ENCODE data around the gene TRIM56.
"Not testable (repeated sequence)": the region's sequence is repeated elsewhere in the genome, so short reads cannot be mapped to it uniquely, and the experiment has no call there.

TRIM56 gene

DNA sequence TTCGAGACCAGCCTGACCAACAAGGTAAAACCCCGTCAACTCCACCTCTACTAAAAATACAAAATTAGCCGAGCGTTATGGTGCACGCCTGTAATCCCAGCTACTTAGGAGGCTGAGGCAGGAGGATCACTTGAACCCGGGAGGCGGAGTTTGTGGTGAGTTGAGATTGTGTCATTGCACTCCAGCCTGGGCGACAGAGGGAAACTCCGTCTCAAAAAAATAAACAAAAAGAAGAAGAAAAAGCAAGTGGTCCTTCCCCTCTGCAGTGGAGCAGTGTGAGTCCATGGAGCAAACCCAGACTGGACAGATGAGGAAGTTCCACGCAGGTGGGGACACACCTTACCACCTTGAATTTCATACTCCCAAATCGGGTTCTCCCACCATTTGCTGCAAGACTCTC, 28.6 kb downstream of the TRIM56 start:
- no peak for DNase-seq

DNA sequence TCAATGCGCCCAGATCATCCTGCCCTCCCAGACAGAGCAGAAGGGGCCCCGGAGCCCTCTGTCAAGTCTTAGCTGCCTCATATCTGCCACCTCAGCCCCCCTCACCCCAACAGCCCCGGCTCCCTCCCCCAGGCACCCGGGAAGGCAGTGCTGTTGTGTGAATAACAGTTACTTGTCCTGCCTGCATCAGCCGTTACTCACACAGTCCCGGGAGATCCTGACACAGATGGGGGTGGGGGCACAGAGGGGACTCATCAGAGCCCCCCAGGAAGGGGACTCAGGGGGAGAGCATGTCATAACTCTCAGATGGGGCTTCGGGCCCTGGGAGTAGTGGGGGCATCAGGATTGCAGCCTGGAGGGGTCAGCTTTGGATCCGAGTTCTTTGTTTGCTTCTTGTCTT, 29.2 kb downstream of the TRIM56 start:
- no peak for DNase-seq

DNA sequence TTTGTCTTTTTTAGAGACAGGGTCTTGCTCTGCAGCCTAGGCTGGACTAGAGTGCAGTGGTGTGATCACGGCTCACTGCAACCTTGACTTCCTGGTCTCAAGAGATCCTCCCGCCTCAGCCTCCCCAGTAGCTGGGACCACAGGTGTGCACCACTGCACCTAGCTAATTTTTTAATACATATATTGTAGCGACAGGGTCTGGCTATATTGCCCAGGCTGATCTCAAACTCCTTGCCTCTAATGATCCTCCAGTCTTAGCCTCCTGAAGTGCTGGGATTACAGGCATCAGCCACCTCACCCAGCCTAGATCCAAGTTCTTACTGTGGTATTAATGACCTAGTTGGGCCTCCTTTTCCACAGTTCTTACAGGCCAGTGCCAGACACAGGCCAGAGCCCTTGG, 29.9 kb downstream of the TRIM56 start:
- DNase-seq, result no peak

DNA sequence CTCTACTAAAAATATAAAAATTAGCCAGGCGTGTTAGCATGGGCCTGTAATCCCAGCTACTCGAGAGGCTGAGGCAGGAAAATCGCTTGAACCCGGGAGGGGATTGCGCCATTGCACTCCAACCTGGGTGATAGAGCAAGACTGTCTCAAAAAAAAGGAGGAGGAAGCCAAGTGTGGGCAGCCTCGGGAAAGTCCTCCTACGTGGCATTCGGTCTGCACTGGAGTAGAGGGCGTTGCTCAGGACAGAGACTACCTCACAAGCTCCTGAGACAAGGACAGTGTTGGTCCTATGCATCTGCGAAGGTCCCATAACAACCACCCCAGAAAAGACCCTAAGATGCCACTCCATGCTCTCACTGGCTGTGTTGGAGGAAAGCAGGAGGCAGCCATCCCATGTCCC, 31.6 kb downstream of the TRIM56 start:
- no peak for DNase-seq

DNA sequence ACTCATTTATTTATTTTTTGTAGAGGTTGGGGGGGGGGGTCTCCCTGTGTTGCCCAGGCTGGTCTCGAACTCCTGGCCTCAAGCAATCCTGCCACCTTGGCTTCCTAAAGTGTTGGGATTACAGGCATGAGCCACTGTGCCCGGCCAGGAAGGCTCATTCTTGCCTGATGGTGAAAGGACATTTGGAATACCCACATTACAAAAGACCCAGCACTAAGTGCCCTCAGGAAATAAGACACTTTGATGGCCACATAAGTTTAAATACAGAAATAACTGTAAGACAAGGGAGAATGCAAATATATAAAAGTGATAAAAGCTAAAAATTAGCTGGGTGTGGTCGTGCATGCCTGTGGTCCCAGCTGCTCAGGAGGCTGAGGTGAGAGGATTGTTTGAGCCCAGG, 33.6 kb downstream of the TRIM56 start:
- no peak for DNase-seq

DNA sequence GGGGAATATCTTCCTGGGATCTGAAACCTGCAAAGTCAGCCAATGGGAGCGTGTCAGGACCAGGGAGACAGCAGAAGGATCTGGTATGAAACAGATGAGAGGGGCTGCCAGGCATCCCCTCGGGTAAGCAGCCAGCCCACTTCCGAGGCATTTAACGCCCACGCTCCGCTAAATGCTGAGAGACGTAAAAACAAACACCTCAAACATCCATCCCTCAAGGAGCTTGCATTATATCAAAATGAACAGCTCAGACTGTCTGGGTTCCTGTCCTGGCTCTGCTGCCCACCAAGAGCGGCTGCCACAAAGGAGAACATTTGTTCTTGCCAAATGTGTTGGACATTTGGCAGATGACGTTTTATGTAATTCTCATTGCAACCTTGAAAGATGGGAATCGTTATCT, 34.6 kb downstream of the TRIM56 start:
- no peak for DNase-seq

DNA sequence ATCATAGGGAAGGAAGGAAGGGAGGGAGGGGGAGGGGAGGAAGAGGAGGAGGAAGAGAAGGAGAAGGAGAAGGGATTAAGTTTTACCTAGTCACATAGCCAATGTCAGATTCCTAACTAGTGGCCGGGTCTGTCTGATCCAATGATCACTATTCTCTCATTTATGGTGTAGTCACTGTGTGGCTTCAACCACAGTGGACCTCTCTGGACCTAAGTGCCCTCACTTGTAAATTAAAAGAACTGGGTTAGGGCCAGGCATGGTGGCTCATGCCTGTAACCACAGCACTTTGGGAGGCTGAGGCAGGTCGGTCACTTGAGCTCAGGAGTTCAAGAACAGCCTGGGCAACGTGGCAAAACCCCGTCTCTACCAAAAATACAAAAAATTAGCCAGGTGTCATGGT, 35.0 kb downstream of the TRIM56 start:
- no peak for DNase-seq

DNA sequence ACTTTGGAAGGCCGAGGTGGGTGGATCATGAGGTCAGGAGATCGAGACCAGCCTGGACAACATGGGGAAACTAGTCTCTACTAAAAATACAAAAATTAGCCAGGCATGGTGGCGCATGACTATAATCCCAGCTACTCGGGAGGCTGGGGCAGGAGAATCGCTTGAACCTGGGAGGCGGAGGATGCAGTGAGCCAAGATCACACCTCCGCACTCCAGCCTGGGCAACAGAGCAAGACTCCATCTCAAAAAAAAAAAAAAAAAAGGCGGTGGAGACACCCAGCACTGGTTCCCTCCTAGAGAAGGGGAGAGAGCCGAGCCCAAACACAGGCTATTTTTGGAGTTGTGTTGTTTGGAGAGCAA, 36.3 kb downstream of the TRIM56 start:
- DNase-seq, result not testable (repeated sequence)

DNA sequence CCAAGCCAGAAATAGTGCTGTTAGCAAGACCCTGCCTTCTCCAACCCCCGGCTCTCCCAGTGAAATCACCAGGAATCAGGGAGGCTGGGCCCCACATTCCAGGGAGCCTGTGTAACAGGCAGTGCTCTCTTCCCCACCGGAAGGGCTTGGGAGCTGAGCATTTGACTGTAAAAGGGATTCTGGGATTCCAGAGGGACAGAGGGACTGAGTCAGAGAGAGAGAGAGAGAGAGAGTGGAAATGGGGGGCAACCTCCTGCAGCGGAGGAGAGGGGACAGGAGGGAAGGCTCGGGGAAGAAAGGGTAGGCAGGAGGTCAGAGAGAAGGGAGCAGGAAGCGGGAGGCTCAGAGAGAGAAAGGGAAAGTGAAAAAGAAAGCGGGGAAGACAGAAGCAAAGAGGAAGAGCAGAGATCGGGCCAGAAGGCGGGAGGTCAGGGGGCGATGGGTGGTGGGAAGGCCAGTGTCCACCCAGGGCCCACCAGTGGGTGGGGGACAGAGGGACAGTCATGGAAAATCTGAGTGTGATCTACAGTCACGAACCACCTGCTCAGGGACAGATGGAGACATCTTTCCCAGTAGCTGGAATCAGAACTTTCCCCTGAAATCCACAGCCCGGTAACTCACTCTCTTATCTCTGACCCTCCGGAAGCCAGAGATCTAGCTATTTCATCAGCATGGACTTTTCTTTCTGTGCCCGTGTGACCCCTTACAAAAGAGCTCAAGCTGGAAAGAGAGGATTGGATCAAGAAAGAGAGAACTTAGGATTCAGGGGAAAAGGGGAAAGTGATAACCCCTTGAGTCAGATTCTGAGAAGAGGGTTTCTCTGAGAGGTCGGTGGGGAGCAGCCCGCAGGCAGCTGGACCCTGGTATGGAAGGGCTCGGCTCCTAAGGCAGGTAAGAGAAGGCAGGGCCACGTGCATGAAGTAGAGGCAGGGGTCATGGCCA, 37.0 kb downstream of the TRIM56 start:
- no peak for DNase-seq

DNA sequence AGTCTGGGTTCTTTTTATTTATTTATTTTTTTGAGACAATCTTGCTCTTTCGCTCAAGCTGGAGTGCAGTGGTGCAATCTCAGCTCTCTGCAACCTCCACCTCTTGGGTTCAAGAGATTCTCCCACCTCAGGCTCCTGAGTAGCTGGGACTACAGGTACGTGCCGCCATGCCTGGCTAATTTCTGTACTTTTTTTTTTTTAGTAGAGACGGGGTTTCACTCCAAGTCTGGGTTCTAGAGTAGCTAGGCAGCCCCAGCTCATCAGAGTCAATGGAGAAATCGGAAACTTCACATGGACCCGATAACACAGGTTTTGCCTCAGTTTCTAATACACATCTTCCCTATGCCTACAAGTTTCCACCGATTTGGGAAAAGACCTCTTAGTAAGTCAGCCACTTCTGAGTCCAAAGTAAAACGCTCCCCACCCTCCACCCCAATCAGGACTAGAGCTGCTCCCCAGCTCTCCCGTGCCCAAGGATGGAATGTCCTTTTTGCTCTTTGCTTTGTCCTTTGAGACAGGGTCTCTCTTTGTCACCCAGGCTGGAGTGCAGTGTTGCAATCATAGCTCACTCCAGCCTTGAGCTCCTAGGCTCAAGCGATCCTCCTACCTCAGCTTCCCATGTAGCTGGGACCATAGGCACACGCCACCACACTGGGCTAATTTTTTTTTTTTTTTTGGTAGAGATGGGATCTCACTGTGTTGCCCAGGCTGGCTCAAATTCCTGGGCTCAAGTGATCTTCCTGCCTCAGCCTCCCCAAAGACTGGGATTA, 37.8 kb downstream of the TRIM56 start:
- DNase-seq, result no peak

DNA sequence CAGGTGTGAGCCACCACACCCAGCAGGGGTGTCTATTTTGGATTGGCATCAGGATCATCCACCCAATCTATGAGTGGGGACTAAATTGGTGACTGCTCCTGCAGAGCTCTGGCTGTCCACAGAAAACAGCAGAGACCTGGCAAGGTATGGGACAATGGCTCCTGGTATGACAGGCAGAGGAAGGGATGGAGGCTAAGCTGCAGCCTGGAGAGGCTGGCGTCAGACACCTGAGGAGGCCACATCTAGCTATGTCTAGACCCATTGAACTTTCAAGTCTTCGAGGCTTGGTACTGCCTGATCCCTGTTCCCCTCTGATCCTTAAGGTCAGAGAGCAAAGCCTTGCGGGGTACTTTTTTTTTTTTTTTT, 38.4 kb downstream of the TRIM56 start:
- no peak for DNase-seq

DNA sequence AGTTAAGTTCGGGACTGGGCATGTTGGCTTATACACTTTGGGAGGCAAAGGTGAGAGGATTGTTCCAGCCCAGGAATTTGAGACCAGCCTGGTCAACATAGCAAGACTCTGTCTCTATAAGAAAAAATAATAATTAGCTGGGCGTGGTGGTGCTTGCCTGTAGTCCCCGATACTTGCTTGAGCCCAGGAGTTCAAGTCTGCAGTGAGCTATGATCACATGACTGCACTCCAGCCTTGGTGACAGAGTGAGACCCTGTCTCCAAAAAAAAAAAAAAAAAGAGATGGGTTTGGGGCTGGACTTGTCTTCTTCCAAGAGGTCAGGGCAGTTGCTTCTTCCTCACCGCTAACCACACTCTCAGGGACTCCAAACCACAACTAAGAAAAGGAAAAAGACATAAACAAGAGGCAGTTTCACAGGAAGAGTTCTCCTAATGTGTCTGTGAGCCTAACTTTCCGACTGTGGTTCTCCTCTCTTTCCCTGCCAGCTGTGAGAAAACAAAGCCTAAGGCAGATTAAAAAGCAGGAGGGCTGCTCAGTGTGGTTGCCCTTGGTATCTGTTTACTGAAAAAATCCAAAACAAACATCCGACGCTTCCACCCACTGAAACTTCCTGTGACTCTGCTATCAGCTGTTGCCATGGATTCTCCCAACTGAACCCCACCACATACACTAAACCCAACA, 39.2 kb downstream of the TRIM56 start:
- no peak for DNase-seq

DNA sequence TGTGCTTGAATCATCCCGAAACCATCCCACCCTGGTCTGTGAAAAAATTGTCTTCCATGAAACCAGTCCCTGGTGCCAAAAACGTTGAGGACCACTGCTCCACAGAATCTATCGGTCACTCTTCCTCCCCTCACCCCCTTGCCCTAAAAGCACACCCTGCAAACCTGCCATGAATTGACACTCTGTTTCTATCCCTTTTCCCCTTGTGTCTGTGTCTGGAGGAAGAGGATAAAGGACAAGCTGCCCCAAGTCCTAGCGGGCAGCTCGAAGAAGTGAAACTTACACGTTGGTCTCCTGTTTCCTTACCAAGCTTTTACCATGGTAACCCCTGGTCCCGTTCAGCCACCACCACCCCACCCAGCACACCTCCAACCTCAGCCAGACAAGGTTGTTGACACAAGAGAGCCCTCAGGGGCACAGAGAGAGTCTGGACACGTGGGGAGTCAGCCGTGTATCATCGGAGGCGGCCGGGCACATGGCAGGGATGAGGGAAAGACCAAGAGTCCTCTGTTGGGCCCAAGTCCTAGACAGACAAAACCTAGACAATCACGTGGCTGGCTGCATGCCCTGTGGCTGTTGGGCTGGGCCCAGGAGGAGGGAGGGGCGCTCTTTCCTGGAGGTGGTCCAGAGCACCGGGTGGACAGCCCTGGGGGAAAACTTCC, 40.8 kb downstream of the TRIM56 start:
- no peak for DNase-seq

DNA sequence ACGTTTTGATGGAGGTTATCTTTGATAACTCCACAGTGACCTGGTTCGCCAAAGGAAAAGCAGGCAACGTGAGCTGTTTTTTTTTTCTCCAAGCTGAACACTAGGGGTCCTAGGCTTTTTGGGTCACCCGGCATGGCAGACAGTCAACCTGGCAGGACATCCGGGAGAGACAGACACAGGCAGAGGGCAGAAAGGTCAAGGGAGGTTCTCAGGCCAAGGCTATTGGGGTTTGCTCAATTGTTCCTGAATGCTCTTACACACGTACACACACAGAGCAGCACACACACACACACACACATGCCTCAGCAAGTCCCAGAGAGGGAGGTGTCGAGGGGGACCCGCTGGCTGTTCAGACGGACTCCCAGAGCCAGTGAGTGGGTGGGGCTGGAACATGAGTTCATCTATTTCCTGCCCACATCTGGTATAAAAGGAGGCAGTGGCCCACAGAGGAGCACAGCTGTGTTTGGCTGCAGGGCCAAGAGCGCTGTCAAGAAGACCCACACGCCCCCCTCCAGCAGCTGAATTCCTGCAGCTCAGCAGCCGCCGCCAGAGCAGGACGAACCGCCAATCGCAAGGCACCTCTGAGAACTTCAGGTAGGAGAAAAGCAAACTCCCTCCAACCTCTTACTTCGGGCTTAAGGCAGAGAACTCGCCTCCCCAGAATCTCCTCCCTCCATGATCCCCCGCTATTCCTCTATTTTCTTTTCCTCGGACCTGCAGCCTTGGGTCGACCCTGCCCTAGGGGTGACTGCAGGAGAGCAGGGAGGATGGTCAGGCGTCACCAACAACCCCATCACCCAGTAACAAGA, 41.6 kb downstream of the TRIM56 start, which contains the start of gene SERPINE1:
SERPINE1 (plus strand) TSS at position 454 of the 809 bp plus-strand sequence. CDS start 1,290 bp downstream, outside the sequence.
- DNase-seq, result peak in 1 of 2 experiments; percentile 44

DNA sequence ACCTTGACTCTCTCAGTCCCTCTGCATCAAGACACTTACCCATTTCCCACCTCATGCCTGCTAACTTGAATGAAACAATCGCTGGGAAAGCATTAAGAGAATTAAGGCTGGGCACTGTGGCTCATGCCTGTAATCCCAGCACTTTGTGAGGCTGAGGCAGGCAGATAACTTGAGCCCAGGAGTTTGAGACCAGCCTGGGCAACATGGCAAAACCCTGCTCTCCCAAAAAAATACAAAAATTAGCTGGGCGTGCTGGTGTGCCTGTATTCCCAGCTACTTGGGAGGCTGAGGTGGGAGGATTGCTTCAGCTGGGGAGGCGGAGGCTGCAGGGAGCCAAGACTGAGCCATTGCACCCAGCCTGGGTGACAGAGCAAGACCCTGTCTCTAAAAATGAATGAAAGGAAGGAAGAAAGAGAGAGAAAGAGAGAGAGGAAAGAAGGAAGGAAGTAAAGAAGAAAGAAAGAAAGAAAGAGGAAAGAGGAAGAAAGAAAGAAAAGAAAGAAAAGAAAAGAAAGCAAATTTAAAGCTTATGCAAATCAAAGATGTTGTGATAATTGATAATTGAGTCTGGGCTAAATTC, 42.3 kb downstream of the TRIM56 start:
- no peak for DNase-seq

DNA sequence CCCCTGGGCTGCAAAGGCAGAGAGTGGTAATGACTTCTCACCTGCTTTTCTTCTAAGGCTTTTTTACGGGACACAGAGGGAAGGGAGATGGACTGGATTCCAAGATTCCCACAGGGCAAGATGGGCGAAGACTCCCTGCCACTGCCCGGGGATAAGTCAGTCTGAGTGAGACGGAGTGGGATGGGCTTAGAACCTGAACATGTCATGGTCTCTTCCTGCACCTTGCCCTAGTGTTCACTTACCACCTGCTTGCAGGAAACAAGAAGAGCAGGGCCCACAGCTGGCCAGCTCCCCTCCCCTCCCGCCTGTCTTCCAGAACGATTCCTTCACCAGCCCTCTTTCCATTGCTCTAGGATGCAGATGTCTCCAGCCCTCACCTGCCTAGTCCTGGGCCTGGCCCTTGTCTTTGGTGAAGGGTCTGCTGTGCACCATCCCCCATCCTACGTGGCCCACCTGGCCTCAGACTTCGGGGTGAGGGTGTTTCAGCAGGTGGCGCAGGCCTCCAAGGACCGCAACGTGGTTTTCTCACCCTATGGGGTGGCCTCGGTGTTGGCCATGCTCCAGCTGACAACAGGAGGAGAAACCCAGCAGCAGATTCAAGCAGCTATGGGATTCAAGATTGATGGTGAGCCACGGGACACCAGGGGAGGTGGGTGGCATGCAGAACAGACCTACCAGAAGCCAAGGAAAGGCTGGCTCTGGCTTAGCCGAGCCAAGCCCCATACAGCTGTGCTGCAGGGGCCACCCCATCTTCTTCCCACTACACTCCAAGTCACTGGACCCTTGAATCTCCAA, 43.0 kb downstream of the TRIM56 start:
- no peak for DNase-seq

DNA sequence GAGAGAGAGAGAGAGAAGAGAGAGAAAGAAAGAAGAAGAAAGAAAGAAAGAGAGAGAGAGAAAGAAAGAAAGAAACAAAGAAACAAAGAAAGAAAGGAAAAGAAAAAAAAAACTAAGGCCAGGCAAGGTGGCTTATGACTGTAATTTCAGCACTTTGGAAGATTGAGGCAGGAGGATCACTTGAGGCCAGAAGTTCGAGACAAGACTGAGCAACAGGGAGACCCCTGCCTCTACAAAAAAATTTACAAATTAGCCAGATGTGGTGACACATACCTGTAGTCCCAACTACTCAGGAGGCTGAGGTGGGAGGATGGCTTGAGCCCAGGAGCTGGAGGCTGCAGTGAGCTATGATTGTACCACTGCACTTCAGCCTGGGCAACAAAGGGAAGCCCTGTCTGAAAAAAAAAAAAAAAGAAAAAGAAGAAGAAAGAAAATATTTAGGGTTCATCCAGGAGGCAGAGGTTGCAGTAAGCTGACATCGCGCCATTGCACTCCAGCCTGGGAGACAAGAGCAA, 44.4 kb downstream of the TRIM56 start:
- no peak for DNase-seq

DNA sequence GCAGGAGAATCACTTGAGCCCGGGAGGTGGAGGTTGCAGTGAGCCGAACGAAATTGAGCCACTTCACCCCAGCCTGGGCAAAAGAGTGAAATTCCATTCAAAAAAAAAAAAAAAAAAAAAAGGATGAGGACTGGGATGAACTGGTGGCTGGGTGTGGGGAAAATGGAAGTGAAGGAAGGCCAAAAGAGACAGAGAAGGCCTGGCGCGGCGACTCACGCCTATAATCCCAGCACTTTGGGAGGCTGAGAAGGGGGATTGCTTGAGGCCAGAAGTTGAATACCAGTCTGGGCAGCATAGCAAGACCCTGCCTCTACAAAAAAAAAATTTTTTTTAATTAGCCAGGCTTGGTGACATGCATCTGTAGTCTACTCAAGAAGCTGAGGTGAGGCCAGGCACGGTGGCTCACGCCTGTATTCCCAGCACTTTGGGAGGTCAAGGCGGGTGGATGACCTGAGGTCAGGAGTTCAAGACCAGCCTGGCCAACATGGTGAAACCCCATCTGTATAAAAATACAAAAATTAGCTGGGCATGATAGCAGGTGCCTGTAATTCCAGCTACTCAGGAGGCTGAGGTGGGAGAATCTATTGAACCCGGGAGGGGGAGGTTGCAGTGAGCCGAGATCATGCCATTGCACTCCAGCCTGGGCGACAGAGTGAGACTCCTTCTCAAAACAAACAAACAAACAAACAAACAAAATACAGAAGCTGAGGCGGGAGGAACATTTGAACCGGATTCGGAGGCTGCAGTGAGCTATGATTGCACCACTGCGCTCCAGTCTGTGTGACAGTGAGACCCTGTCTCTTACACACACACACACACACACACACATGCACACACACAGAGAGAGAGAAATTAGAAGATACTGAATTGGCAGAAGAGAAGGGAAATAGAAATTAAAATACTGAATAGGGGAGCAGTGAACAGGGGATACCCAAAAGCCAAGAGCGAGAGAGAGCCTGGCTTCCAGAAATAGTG, 47.6 kb downstream of the TRIM56 start:
- DNase-seq, result not testable (repeated sequence)
